Activated naive CD4-positive, alpha-beta T cell treated with anti-CD3 and anti-CD28 coated beads, Interleukin-2, amount 50 U/mL, for 72 hours (primary cell): ENCODE measurements around the gene ACACB. TPM values are rescaled to one million over a fixed set of nuclear protein-coding genes. Genes with fewer than 3 reads are reported as not detected.
A peak's percentile ranks its signal among the peaks of the same experiment; 100 is the strongest.

ENCODE experiments used
- ATAC-seq, 2 donors: fragments of 150-1000 bp; cut with Tn5 transposase; 2 replicates each; pipeline ENCODE4 v1.10.0; 2021; ENCODE audit warnings: mild to moderate bottlenecking in 2 of 2, moderate library complexity in 2 of 2
- DNase-seq, 2 donors: peaks; one replicate each; pipeline ENCODE4 v3.0.0; 2021 to 2022; ENCODE audit warnings: low spot score in 2 of 2
- H3K27ac Mint-ChIP-seq, 2 donors: one replicate each; pipeline ENCODE4 v1.8.0; 2022; ENCODE audit warnings: mild to moderate bottlenecking in 2 of 2, mixed read lengths in 2 of 2
- H3K36me3 Mint-ChIP-seq, 2 donors: one replicate each; pipeline ENCODE4 v1.8.0; 2022; ENCODE audit warnings: mixed read lengths in 2 of 2
- H3K9me3 Mint-ChIP-seq, 2 donors: one replicate each; pipeline ENCODE4 v1.8.0; 2022; ENCODE audit warnings: mixed read lengths in 2 of 2
- total RNA-seq, 2 donors: library from RNA; stranded (reverse); gene quantifications; one replicate each; pipeline ENCODE4 v1.2.3, GENCODE V29; 2022

Gene ACACB
- total RNA-seq, 2 donors from 2014 or later = 13.4 to 23.7 TPM

- DNase-seq (no peak), ATAC-seq (no peak)
- H3K9me3 Mint-ChIP-seq = no peaks in the 10 kb centered on the region
- H3K27ac Mint-ChIP-seq = no peak overlapping the region
- no peaks in the 10 kb centered on the region for H3K36me3 Mint-ChIP-seq
Observed at GRCh38 chr12:109299849-109300248, 183.5 kb downstream of the ACACB start.

GRCh38 chr12:109301643-109302168, 185.3 kb downstream of the ACACB start:
- no peak overlapping the region for H3K27ac Mint-ChIP-seq
- no peaks in the 10 kb centered on the region for H3K9me3 Mint-ChIP-seq
- no peak for ATAC-seq
- DNase-seq = no peak
- no peaks in the 10 kb centered on the region for H3K36me3 Mint-ChIP-seq

GRCh38 chr12:109302358-109302757, 186.0 kb downstream of the ACACB start:
- Mint-ChIP-seq H3K36me3 (no peaks in the 10 kb centered on the region), H3K27ac (no peak overlapping the region), H3K9me3 (no peaks in the 10 kb centered on the region)
- no peak for ATAC-seq
- DNase-seq = no peak

- Mint-ChIP-seq H3K36me3 (no peaks in the 10 kb centered on the region), H3K9me3 (no peaks in the 10 kb centered on the region), H3K27ac (no peak overlapping the region)
- no peak for ATAC-seq
- no peak for DNase-seq
Observed at GRCh38 chr12:109302770-109303169, 186.4 kb downstream of the ACACB start.

GRCh38 chr12:109304485-109304884, 188.1 kb downstream of the ACACB start:
- no peaks in the 10 kb centered on the region for H3K9me3 Mint-ChIP-seq
- H3K36me3 Mint-ChIP-seq = no peaks in the 10 kb centered on the region
- H3K27ac Mint-ChIP-seq = no peak overlapping the region
- DNase-seq (no peak), ATAC-seq (no peak)

DNA sequence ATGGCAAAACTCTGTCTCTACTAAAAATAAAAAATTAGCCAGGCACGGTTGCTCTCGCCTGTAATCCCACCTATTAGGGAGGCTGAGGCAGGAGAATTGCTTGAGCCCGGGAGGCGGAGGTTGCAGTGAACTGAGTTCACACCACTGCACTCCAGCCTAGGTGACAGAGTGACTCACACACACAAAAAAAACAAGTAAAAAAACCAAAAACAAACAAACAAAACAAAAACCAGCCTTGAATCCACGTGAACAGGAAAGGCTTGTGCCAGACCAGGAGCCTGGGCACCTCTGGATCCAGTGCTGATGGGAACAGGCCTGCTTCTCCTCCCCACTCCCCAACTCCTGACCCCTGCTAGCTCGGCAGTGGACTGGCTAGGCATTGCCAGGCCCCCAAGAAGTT, 189.2 kb downstream of the ACACB start:
- DNase-seq (no peak), ATAC-seq (no peak)
- H3K27ac Mint-ChIP-seq = no peak overlapping the region
- H3K9me3 Mint-ChIP-seq = no peaks in the 10 kb centered on the region
- peaks cover 3 to 4% of the 10 kb centered on the region in 2 donors for H3K36me3 Mint-ChIP-seq

- Mint-ChIP-seq H3K9me3 (no peaks in the 10 kb centered on the region), H3K36me3 (peaks cover 6 to 8% of the 10 kb centered on the region in 2 donors)
- ATAC-seq = no peak
Observed at GRCh38 chr12:109307051-109307450, 190.7 kb downstream of the ACACB start.

GRCh38 chr12:109308534-109309380, 192.4 kb downstream of the ACACB start, which contains the start of gene FOXN4:
Gene FOXN4 (minus strand): TSS chr12:109309284. CDS start chr12:109308321, 963 bp downstream.
- DNase-seq (no peak), ATAC-seq (no peak)
- H3K27ac Mint-ChIP-seq = no peak within 1 kb of the TSS

More at GRCh38 chr12:109307051-109307450, 190.7 kb downstream of the ACACB start:
- DNase-seq = no peak
- no peak overlapping the region for H3K27ac Mint-ChIP-seq

GRCh38 chr12:109309381-109310246, 193.2 kb downstream of the ACACB start:
- Mint-ChIP-seq H3K27ac (no peak overlapping the region), H3K36me3 (peaks cover 6 to 8% of the 10 kb centered on the region in 2 donors), H3K9me3 (no peaks in the 10 kb centered on the region)
- peak; percentile 29 to 66 for ATAC-seq
- DNase-seq = no peak

More at GRCh38 chr12:109308534-109309380, 192.4 kb downstream of the ACACB start, which contains the start of gene FOXN4:
- Mint-ChIP-seq H3K9me3 (no peaks in the 10 kb centered on the region), H3K36me3 (peaks cover 6 to 8% of the 10 kb centered on the region in 2 donors)

DNA sequence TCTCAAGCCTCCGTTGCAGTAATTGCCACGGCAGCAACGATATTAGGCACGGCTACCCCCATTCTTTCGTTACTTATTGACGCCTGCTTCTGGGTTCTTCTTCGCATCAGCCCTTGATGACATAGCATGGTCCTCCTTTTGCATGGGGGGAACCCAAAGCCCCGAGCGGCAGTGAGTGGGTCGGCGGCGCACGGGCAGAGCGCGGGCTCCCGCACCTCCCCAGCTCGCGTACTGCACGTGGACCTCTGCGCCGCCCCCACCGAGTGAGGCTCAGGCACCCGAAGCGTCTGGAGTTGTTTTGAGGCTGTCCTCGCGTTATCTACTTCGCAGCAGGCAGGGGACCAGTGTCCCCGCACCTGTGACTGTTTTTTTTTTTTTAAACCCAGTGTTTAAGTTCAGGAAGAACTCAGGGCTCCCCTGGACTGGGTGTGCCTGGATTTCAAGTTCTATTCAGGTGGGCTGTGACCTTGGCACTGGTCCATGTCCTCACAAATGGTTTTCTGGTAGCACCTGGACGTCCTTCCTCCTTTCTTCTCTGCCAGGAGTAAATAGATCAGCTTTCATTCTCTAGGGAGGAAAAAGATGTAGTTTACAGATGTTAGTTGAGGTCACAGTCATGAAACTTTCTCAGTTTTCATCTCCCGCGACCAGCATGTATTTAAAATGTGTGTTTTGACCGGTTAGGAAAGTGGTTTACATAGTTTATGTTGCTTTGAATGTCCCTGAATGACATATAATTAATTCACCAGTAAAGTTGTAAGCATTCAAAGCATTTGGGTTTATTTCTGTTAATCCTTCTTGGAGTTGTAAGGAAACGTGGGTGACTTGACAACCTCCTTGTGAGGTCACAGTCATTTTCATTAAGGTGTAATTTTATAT, 194.1 kb downstream of the ACACB start:
- DNase-seq = no peak
- H3K27ac Mint-ChIP-seq = no peak overlapping the region
- peak in 1 of 2 donors; percentile 62 for ATAC-seq
- H3K9me3 Mint-ChIP-seq = no peaks in the 10 kb centered on the region
- peaks cover 6 to 8% of the 10 kb centered on the region in 2 donors for H3K36me3 Mint-ChIP-seq

Other genes with a start within 250 kb of the ACACB start
- not detected for gene DAO, start 236.5 kb upstream of the ACACB start, total RNA-seq
- not detected for gene SVOP, start 95.5 kb upstream of the ACACB start, total RNA-seq
- gene USP30, start 64.0 kb upstream of the ACACB start, total RNA-seq = 10 to 100 TPM; 10.4 to 21.0 TPM
- 10 to 100 TPM; 32.7 to 33.9 TPM for gene ALKBH2, start 23.1 kb upstream of the ACACB start, total RNA-seq
- gene UNG, start 19.0 kb upstream of the ACACB start, total RNA-seq = 10 to 100 TPM; 49.3 to 74.9 TPM
- not detected for gene FOXN4, start 192.7 kb downstream of the ACACB start, total RNA-seq
- gene MYO1H, start 231.3 kb downstream of the ACACB start, total RNA-seq = not detected